ENCODE data around the gene INTS15.

Gene INTS15

DNA sequence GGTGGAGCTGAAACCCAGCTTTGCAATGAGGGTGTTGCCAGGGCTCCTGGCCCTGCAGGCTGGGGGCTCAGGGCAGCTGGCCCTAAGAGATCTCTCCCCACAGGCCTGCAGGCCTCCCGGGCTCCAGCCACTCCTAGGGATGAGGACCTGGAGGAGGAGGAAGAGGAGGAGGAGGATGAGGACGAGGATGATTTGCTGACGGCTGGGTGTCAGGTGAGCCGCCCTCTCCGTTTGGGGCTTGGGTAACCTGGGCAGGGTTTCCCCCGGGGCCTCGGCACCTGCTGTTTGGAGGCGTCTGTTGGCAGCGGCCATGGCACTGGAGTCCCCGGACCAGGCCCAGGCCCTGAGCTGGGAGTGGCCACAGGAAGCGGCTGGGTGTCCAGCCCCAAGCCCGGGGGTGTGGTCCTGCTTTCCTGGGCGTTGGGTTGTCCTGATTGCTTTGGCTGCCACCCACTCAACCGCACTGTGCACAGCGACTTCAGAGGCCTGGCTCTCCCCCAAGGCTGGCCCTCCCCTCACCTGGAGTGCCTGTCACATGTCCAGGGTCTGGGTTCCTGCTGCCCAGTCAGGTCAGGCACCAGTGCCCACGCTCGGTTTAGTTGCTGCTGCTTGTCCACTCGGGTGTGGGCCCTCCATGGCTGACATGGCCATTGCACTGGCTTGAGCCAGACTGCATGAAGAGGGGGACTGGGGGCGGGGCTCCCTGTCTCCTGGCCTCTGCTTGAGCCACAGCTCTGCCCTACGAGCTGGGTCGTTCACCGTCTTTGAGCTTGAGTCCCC, 53.2 kb downstream of the INTS15 start:
- TF ChIP-seq ZFX (IDR thresholded peaks at IDR 0.05; ENCODE audit: borderline replicate concordance): no peak
- TF ChIP-seq, protein P1, sequence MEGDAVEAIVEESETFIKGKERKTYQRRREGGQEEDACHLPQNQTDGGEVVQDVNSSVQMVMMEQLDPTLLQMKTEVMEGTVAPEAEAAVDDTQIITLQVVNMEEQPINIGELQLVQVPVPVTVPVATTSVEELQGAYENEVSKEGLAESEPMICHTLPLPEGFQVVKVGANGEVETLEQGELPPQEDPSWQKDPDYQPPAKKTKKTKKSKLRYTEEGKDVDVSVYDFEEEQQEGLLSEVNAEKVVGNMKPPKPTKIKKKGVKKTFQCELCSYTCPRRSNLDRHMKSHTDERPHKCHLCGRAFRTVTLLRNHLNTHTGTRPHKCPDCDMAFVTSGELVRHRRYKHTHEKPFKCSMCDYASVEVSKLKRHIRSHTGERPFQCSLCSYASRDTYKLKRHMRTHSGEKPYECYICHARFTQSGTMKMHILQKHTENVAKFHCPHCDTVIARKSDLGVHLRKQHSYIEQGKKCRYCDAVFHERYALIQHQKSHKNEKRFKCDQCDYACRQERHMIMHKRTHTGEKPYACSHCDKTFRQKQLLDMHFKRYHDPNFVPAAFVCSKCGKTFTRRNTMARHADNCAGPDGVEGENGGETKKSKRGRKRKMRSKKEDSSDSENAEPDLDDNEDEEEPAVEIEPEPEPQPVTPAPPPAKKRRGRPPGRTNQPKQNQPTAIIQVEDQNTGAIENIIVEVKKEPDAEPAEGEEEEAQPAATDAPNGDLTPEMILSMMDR (IDR thresholded peaks at IDR 0.05): no peak
- no peak overlapping the region for H3K27ac ChIP-seq

DNA sequence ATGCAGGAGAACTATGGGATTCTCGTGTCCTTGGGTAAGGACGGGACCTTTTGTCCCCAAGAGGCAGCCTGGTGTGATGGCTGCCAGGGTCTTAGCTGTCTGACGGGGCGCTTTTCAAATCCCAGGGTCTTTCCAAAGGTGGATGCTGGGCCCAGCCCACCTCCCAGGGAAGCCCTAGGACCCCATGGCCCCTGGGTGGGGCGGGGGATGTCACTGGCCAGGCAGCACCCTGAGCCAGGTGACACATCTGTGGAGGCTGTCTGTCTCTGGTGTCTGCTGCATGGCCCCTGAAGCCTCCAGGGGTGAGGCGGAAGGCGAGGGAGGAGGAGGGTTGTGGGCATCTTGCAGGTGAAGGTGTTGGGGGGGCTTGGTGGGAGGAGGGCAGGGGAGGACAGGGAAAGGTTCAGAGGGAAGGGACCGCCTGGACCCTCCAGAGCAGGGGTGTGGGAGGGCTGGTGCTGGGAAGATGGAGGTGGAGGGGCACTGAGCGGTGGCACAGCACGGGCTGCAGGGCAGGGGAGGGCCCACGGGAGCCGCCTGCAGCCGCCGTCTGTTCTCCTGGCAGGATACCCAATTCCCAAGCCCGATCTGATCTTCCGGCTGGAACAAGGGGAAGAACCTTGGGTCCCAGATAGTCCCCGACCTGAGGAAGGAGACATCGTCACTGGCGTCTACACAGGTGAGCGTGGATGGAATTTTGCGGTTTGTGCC, 54.2 kb downstream of the INTS15 start:
- no peak overlapping the region for H3K27ac ChIP-seq
- TF ChIP-seq, protein P1 (IDR thresholded peaks at IDR 0.05): no peak
- no peak for TF ChIP-seq ZFX (IDR thresholded peaks at IDR 0.05; ENCODE audit: borderline replicate concordance)

DNA sequence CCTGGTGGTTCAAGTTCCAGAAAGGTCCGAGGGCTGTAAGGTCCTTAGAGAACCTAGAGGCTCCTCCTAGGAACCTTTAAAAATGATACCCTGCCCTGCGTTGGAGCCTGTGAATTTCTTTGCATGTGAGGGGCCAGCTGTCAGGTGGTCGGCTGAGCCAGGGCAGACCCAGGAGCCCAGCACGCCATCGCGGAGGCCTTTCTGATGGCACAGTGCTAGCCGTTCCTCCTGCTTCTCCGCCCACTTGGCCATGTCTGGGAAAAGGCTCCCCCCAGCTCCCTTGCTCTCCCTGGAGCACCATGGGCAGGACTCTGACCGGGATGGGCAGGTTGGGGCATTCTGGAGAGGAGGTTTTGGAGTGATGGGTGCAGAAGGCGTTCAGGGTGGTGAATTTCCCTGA, 54.9 kb downstream of the INTS15 start:
- TF ChIP-seq, protein P1 (IDR thresholded peaks at IDR 0.05): no peak
- no peak for TF ChIP-seq ZFX (IDR thresholded peaks at IDR 0.05; ENCODE audit: borderline replicate concordance)
- H3K27ac ChIP-seq: no peak overlapping the region

DNA sequence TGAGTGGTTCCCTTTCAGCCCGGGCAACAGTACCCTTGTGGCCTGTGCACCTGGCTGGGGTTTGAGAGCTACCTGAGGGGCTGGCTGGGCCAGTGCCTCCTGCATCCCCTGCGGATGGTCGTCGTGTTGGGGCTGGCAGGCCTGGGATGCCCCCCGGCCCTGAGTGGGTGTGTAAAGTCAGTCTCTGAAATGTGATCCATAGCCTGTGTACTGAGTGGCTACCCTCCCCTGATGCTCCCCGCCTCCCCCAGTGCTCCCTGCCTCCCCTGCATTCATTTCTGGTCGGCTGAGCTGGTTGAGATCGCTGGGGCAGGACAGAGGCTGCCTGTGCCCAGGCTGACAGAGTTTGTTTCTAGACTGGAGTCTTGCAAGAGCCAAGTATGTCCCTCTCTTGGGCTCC, 56.6 kb downstream of the INTS15 start:
- H3K27ac ChIP-seq: no peak overlapping the region
- no peak for TF ChIP-seq ZFX (IDR thresholded peaks at IDR 0.05; ENCODE audit: borderline replicate concordance)
- TF ChIP-seq, protein P1 (IDR thresholded peaks at IDR 0.05): no peak

DNA sequence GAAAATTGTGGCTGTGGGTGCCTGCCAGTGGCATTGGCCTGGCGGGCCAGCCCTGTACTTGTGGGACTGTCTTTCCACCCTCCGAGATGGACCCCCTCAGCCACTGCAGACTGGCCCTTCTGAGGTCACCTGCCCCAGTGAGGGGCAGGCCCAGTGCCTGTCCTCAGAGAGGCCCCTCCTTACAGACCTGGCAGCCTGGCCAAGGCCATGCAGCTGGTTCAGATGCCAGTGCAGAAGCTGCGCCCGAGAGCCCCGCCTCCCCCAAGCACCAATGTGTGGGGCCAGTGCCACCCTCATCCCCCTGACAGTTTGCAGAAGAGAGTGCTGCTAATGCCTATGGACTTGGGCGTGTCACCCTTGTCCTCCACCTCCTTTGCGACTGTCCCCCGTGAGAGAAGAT, 57.3 kb downstream of the INTS15 start:
- no peak overlapping the region for H3K27ac ChIP-seq
- TF ChIP-seq, protein P1 (IDR thresholded peaks at IDR 0.05): no peak
- TF ChIP-seq ZFX (IDR thresholded peaks at IDR 0.05; ENCODE audit: borderline replicate concordance): no peak

DNA sequence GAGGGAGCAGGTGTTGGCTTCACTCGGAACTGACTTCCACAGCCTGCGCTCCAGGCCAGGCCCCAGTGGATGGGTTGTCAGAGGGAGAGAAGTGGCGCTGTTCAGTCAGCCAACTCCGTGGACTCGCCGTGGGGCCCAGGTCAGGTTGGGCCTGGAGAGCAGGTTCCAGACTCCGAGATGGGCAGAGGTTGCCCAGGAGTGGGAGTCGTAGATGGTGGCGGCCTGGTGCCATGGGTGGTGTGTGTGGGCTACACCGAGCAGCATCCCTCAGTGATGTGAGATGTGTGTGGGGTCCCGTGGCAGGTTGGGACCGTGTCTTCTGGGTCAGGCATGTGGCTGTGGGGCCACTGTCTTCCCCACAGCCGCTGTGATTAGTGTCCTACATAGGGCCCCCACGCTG, 57.7 kb downstream of the INTS15 start:
- H3K27ac ChIP-seq: no peak overlapping the region
- TF ChIP-seq, protein P1 (IDR thresholded peaks at IDR 0.05): no peak
- TF ChIP-seq ZFX (IDR thresholded peaks at IDR 0.05; ENCODE audit: borderline replicate concordance): no peak

Data from 22Rv1 (cell line).